Frontal cortex (tissue), 4 donors: Measurements from ENCODE around the gene TUBB2A. TPM values are rescaled to one million over a fixed set of nuclear protein-coding genes. Genes with fewer than 3 reads are reported as not detected.

Experiments used
- DNase-seq, 2 donors: peaks; one replicate each; pipeline ENCODE4 v3.0.0; 2012; ENCODE audit warnings: low spot score in 2 of 2
- FAIRE-seq: peaks from 2 replicates; lab custom pipeline; 2012; peaks lifted over from hg19 to GRCh38; lab: Jason Lieb, UNC
- total RNA-seq: library from RNA; depleted of rRNA; stranded (reverse); fragments of >200 nt; gene quantifications from one replicate; pipeline ENCODE4 v1.2.3, GENCODE V29; 2014
- donor health status: control.
- donor health status: control.
- donor health status: control.

TUBB2A gene
- total RNA-seq, 1 donor from 2014 or later, result 1,551 TPM

DNA sequence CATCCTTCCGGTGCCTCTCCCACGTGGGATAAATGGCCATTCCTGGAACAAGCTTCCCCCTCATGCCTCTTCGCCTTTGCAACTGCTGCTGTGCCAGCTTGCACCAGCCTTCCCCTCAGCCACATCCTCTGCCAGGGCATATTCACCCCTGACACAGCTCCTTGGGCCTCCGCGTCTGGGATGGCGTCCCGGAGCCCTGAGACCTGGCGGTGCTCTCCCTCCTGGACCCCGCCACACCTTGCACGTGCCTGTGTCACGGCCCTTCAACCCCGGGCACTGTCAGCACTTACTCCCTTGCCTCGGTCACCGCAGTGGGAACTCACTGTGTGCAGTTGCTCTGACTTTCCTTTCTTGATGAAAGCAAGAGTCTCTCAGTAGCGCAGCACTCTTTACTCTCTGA is 25.6 kb downstream of the TUBB2A start:
- DNase-seq (no peak), FAIRE-seq (no peak)

DNA sequence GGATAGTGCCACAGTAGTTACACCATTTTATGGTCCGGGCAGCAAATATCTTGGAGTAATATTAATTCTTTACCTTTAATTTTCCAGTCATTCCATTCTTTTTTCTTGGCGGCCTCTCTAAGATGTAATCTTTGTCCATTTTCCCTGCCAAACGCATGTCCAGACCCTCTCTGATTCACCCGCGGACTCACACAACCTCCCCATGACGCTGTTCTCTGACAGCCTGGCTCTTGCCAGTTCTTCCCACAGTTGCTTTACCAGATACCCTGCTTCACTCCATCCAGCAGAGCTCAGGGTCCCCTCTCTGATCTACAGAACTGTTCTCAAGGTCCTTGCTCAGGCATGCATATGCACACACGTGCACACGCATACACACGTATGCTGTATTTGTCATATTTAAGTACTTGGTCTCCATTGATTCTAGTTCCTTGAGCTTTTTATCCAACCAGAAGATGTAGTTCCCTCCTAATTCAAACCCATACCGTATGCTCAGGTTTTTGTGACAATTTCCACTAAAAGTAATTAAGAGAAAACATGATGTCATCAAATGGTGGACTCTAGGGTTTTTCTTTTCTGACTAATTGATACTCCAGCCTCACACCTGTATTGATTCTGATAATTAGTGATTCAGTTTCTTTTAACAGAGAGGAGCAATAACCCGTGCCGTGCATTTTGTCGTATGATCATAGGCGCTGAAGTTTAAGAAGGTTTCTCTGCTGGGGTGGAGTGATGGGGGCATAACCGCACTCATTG is 28.8 kb downstream of the TUBB2A start:
- FAIRE-seq (no peak), DNase-seq (no peak)

DNA sequence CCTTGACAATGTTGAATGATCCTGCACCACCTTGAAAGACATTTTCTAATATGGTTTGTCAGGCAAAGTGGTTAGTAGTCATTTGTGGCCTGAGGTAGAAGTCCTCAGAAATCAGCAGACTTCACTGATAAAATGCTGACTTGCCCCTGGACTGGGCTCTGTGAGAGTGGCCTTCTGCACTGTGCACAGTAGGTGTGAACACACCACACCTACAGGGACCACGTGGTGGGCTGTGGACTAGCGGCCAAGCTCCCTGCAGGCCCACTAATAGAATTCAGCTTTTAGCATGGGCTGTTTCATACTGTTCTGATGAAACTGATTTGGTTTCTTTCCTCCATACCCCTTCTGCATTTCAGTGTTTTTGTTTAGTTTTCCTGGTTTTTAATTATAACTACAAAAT is 31.5 kb downstream of the TUBB2A start:
- FAIRE-seq, result no peak

DNA sequence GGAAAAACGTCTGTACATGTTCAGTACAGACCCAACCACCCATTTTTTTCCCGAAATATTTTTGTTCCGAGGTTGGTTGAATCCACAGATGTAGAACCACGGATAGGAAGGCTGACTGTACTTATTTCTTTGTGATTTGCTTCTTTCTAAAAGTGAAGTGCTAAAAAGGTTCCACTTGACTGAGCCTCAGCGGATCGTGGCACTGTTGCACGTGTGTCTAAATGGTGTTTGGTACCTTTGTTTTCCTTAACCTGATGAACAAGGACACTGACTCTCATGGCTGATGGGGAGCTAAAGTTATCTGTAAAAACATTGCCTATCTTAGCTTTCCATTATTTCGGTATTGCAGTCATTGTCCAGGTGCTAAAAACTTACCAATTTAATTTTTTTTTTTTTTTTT is 32.7 kb downstream of the TUBB2A start:
- FAIRE-seq (no peak), DNase-seq (no peak)

More for the DNA sequence above, 31.5 kb downstream of the TUBB2A start:
- DNase-seq, result no peak

DNA sequence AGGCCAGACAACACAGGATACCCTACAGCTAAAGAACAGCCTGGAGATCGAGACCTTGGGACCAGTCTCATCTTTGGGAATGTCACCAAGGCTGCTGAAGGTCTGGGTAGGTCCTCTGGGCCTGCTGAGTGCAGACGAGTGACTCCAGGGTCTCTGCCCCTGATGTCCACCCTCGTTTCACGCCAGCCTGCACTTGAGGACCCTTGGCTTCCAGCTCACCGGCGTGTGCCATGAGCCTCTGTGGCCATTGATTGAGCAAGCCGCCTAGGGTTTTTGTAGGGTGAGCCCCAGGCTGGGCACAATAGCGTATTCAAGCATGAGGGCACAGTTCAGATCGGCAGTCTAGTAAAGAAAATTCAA is 34.5 kb downstream of the TUBB2A start:
- no peak for FAIRE-seq

DNA sequence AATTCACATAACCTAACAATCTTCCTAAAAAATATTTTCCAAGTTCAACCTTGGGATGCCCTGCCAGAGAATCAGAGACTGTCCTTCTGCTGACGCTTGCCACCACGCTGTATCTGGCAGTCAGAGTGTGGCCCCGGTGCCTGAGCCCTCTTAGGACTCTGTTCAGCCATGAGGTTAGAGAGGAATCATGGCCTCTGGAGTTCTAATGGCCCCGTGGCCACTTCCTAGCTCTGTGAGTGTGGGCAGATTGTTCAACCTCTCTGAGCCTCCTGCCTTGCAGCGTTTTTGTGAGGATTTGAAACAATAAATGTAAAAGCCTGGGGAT is 36.6 kb downstream of the TUBB2A start:
- FAIRE-seq, result no peak

More for the DNA sequence above, 34.5 kb downstream of the TUBB2A start:
- DNase-seq, result no peak

DNA sequence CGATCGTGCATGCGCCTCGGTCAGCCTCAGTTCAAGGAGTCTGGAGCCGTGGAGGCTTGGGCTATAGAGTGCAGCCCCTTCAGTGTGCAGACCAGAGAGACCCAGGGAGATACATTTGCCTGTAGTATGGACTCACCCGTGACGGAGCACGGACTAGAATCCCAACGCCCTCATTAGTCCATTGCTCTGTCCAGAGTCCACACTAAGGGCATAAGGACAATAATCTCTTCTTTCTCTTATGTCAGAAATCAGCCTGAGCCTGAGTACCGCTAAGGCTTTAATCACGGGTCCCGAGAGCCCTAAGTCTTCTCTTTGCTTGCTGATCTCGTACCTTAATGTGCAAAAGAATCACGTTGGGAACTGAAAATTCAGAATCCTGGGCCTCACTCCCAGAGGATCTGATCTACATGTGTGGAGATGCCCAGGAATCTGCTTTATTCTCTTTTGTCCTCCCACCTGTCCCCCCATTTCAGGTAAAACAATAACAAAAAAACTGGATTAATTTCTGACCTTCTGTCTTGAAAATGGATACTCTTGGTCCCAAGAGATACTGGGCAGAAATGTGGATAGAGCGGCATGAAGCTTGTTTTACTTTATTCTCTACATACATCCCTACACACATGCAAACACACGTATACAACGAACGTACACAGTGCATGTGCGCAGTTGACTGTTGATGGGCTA is 38.2 kb downstream of the TUBB2A start:
- FAIRE-seq, result no peak
- no peak for DNase-seq

More for the DNA sequence above, 36.6 kb downstream of the TUBB2A start:
- DNase-seq, result no peak

DNA sequence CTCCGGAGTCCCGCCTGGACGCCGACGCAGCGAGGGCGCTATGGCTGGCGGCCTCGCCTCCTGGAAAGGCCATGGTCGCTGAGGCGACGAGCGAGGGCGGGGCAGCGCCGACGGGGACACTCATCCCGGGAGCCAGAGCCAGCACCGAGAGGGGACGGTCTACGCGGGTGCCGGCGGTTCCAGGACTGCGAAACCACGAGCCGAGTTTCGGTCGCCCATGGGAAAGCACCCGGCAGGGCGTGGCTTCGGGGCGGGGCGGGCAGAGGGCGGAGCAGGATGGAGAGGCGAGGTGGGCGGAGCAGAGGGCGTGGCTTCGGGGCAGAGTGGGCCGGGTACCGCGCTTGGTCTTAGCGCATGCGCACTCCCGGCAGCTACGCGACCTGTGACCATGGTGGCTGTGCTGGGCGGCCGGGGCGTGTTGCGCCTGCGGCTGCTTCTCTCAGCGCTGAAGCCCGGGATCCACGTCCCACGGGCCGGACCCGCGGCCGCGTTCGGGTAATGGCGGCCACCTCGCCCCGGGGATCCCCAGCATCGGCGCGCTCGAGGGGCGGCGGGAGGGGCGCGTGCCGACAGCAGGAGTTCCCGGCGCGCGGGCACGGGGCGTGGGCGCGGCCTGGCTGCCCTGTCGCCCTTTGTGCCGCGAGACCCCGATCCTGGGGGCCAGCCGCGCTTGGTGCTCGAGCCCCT is 38.8 kb downstream of the TUBB2A start, which contains the start of gene BPHL:
TSS of gene BPHL (plus strand) at position 359 of the 687 bp plus-strand sequence. CDS start at position 389, 30 bp downstream.
- DNase-seq, result peak; percentile 99
- no peak for FAIRE-seq

DNA sequence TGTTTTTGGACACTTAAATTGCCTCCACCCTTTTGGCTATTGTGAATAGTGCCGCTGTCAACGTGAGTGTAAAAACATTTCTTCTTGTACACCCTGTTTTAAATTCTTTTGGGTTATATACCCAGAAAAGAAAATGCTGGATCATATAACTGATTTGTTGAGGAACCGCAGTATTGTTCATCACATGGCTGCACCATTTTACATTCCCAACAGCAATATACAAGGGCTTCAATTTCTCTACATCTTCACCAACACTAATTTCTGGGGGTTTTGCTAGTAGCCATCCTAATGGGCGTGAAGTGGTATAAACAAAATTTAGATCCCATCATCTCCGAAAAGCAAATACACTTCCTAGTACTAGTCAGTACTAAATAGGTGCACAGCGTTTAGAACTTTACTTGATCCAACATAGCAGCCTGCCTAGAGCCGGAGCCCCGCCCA is 39.4 kb downstream of the TUBB2A start:
- DNase-seq, result no peak
- FAIRE-seq, result no peak

DNA sequence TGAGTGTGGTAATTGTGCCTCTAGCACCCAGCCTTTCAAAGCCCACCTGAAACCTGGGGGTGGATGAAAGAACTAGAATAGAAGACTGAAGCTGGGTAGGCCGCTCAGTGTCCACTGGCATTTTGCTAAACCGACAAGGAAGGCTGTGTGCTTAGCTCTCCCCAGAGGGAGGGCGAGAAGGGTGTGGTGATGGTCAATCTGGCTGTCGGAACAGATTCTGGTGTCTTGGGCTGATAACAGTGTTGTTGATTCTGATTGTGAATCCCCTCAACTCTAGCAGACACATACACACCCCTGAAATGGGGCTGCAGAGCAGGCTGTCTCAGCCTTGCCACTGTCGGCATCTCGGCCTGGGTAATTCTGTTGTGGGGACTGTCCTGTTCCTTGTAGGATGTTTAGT is 43.0 kb downstream of the TUBB2A start:
- FAIRE-seq, result no peak
- no peak for DNase-seq

DNA sequence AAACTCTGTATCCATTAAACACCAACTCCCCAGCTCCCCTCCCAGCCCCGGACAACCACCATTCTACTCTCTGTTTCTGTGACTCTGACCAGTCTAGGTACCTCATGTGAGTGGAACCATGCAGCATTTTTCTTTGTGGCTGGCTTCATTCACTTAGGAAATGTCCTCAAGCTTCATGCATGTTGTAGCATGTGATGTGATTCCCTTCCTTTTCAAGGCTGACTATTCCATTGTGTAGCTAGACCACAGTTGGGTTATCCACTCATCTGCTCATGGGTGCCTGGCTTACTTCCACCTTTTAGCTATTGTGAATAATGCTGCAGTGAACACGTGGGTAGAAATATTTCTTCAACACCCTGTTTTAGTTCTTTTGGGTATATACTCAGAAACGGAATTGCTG is 47.6 kb downstream of the TUBB2A start:
- DNase-seq (no peak), FAIRE-seq (no peak)

DNA sequence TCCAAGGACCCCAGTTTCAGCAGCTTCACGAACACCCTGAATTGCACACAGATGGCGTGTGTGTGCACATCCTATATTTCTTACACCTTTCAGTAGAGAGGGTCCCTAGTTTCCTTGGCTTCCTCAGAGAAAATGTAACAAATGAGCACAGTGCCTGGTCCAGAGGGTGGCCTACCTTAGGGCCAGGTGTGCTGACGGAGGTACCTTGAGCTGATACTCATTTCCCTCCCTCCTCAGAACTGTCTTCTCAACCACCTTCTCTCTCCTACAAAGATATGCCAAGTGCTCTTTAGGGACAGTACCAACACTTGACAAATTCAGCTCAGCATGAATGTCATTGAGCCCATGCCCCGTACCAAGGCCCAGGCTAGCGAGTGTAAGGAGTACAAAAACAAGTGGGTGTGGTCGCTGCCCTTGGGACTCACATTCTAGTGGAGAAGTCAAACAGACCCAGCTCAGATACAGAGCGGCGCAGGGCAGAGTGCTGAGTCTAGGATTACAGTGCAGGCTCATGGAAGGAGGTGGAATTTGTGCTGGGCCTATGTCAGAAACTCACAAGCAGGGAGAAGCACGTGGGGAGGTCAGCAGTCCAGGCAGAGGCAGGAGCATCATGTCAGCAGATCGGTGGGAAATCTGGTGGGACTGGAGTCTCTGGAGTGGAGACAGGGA is 48.5 kb downstream of the TUBB2A start:
- no peak for FAIRE-seq

More for the DNA sequence above, 48.5 kb downstream of the TUBB2A start:
- no peak for DNase-seq

Other genes starting within 250 kb of the TUBB2A start
- gene SERPINB6, start 186.0 kb downstream of the TUBB2A start, total RNA-seq, result 14.3 TPM
- gene NQO2, start 157.7 kb downstream of the TUBB2A start, total RNA-seq, result 6.1 TPM
- 7.3 TPM for gene RIPK1, start 89.0 kb downstream of the TUBB2A start, total RNA-seq
- 26.5 TPM for gene BPHL, start 38.8 kb downstream of the TUBB2A start, total RNA-seq
- gene TUBB2B, start 70.1 kb upstream of the TUBB2A start, total RNA-seq, result 5,262 TPM
- 32.2 TPM for gene PSMG4, start 101.4 kb upstream of the TUBB2A start, total RNA-seq